H1 (cell line): Measurements from ENCODE around the gene ASB13.

Experiments used
- CHD1 ChIP-seq: IDR thresholded peaks from 2 replicates; pipeline ENCODE4 v1.6.1; 2012; ENCODE audit warnings: low read depth, low read length, improper control_type of control experiment
- EP300 ChIP-seq, 2 experiments: IDR thresholded peaks; 1 replicate in 1 of 2; 2 replicates in 1 of 2; pipeline ENCODE4 v1.6.1; 2011 to 2012; ENCODE audit warnings: low read depth in 2 of 2, low read length in 2 of 2, mild to moderate bottlenecking in 2 of 2, borderline replicate concordance in 1 of 2, inconsistent platforms in 1 of 2, moderate library complexity in 1 of 2
- FOSL1 ChIP-seq: IDR thresholded peaks from 2 replicates; pipeline ENCODE4 v1.6.1; 2011; ENCODE audit warnings: mild to moderate bottlenecking, low read depth, low read length, moderate library complexity; ENCODE audit not compliant: insufficient read depth
- MAFK ChIP-seq: IDR thresholded peaks from 2 replicates; pipeline ENCODE4 v1.6.1; 2012; ENCODE audit warnings: low read depth, mild to moderate bottlenecking, improper control_type of control experiment, low read length
- RFX5 ChIP-seq: IDR thresholded peaks from 2 replicates; pipeline ENCODE4 v1.6.1; 2011; ENCODE audit warnings: low read depth, low read length, improper control_type of control experiment, borderline replicate concordance
- RXRA ChIP-seq: IDR thresholded peaks from 2 replicates; pipeline ENCODE4 v1.6.1; 2011; ENCODE audit warnings: low read depth, mild to moderate bottlenecking, low read length, moderate library complexity; ENCODE audit not compliant: insufficient read depth

GRCh38 chr10:5604236-5604925 is 62.0 kb downstream of the ASB13 start:
- TF ChIP-seq EP300 (IDR thresholded peaks at IDR 0.05; ENCODE audit: borderline replicate concordance in 1 of 2, low read depth in 2 of 2, low read length in 2 of 2) (no peak), CHD1 (no peak), MAFK (no peak), RFX5 (no peak), RXRA (no peak), FOSL1 (no peak)
